Keratinocyte (primary cell): ENCODE results near the gene TEX22. TPM values are rescaled to one million over a fixed set of nuclear protein-coding genes. Genes with fewer than 3 reads are reported as not detected.

Experiments
- DNase-seq: peaks from one replicate; pipeline ENCODE4 v3.0.0-alpha.2; 2011; ENCODE audit warnings: low read depth, missing footprints, low spot score
- FAIRE-seq: peaks from 2 replicates; lab custom pipeline; 2011; peaks lifted over from hg19 to GRCh38; lab: Jason Lieb, UNC
- H2AFZ ChIP-seq: 2 replicates; pipeline ENCODE4 v1.6.0; 2012; ENCODE audit warnings: low read length, control low read depth, inconsistent platforms; ENCODE audit not compliant: control insufficient read depth
- H3K27ac ChIP-seq: 2 replicates; pipeline ENCODE4 v1.5.1; 2011; ENCODE audit warnings: low read length; ENCODE audit not compliant: control insufficient read depth, insufficient read depth
- H3K27me3 ChIP-seq: 3 replicates; pipeline ENCODE4 v1.6.0; 2011; ENCODE audit warnings: low read length; ENCODE audit not compliant: control insufficient read depth, insufficient read depth; ENCODE audit errors: extremely low read depth
- H3K36me3 ChIP-seq, 2 experiments: 2 replicates in 1 of 2; 3 replicates in 1 of 2; pipeline ENCODE4 v1.5.1; 2011; ENCODE audit warnings: low read length in 2 of 2, mild to moderate bottlenecking in 1 of 2; ENCODE audit not compliant: control insufficient read depth in 2 of 2, insufficient read depth in 2 of 2; ENCODE audit errors: extremely low read depth in 1 of 2
- H3K4me1 ChIP-seq: 3 replicates; pipeline ENCODE4 v1.5.1; 2011; ENCODE audit warnings: low read length; ENCODE audit not compliant: control insufficient read depth, insufficient read depth; ENCODE audit errors: extremely low read depth
- H3K4me2 ChIP-seq: 3 replicates; pipeline ENCODE4 v1.6.0; 2011; ENCODE audit warnings: low read depth, low read length; ENCODE audit not compliant: control insufficient read depth, insufficient read depth; ENCODE audit errors: extremely low read depth
- H3K4me3 ChIP-seq, 3 experiments: fragments of 200-600 bp in 1 of 3; sonication (generic) in 1 of 3; 2 replicates in 2 of 3; 3 replicates in 1 of 3; pipeline ENCODE4 v1.5.1; 2011 to 2016; ENCODE audit warnings: low read length in 3 of 3, mild to moderate bottlenecking in 3 of 3, control low read depth in 2 of 3, inconsistent platforms in 1 of 3, low read depth in 1 of 3, mixed read lengths in 1 of 3, mixed run types in 1 of 3, moderate library complexity in 1 of 3; ENCODE audit not compliant: control insufficient read depth in 2 of 3, insufficient read depth in 2 of 3; ENCODE audit errors: extremely low read depth in 1 of 3
- H3K79me2 ChIP-seq: 2 replicates; pipeline ENCODE4 v1.6.0; 2012; ENCODE audit warnings: low read length; ENCODE audit not compliant: control insufficient read depth, insufficient read depth
- H3K9ac ChIP-seq: 3 replicates; pipeline ENCODE4 v1.6.0; 2011; ENCODE audit warnings: low read length; ENCODE audit not compliant: control insufficient read depth, insufficient read depth; ENCODE audit errors: extremely low read depth
- H3K9me1 ChIP-seq: 3 replicates; pipeline ENCODE4 v1.6.0; 2011; ENCODE audit warnings: low read length; ENCODE audit not compliant: control insufficient read depth, insufficient read depth; ENCODE audit errors: extremely low read depth
- H3K9me3 ChIP-seq: 2 replicates; pipeline ENCODE4 v1.5.1; 2012; ENCODE audit warnings: low read depth, low read length; ENCODE audit not compliant: control insufficient read depth
- H4K20me1 ChIP-seq: 3 replicates; pipeline ENCODE4 v1.6.0; 2011; ENCODE audit warnings: low read length; ENCODE audit not compliant: control insufficient read depth, insufficient read depth; ENCODE audit errors: extremely low read depth
- EZH2 ChIP-seq: IDR thresholded peaks from one replicate; pipeline ENCODE4 v1.6.1; 2012; ENCODE audit warnings: inconsistent platforms, mild to moderate bottlenecking, low read length, moderate library complexity
- dilution Hi-C: fragments of 300-500 bp; cut with MboI; formaldehyde crosslinking; loops from one replicate; pipeline ENCODE4 v1.7.0; 2020; ENCODE audit warnings: low sequenced_read_pairs; ENCODE audit not compliant: extremely low pct_ligation_motif_present
- polyA plus RNA-seq, 5 experiments: library from polyadenylated mRNA; depleted of rRNA in 3 of 5; stranded (reverse) in 3 of 5; stranded (forward) in 1 of 5; unstranded in 1 of 5; fragments of >200 nt; gene quantifications; 1 replicate in 1 of 5; 2 replicates in 3 of 5; 3 replicates in 1 of 5; pipeline versions ENCODE4 v1.2.1 to v1.2.3, GENCODE V29; 2011 to 2012; ENCODE audit warnings: missing spikeins in 2 of 5, low read depth in 1 of 5, low replicate concordance in 1 of 5
- TF ChIP-seq, protein P1 (sequence below), 3 experiments: IDR thresholded peaks in 1 of 3; conservative IDR thresholded peaks in 1 of 3; optimal IDR thresholded peaks in 1 of 3; 2 replicates in 2 of 3; 3 replicates in 1 of 3; pipeline versions ENCODE3 to v1.5.1; 2011; ENCODE audit warnings: low read length in 3 of 3, mild to moderate bottlenecking in 3 of 3, moderate library complexity in 2 of 3, control low read depth in 1 of 3, inconsistent platforms in 1 of 3; ENCODE audit not compliant: insufficient read depth in 2 of 3; ENCODE audit errors: extremely low read depth in 1 of 3

Gene TEX22
- polyA plus RNA-seq, 1 donor (not counting 4 experiments of a cell fraction or from before 2014, with no cell fraction given): 0.03 TPM

DNA sequence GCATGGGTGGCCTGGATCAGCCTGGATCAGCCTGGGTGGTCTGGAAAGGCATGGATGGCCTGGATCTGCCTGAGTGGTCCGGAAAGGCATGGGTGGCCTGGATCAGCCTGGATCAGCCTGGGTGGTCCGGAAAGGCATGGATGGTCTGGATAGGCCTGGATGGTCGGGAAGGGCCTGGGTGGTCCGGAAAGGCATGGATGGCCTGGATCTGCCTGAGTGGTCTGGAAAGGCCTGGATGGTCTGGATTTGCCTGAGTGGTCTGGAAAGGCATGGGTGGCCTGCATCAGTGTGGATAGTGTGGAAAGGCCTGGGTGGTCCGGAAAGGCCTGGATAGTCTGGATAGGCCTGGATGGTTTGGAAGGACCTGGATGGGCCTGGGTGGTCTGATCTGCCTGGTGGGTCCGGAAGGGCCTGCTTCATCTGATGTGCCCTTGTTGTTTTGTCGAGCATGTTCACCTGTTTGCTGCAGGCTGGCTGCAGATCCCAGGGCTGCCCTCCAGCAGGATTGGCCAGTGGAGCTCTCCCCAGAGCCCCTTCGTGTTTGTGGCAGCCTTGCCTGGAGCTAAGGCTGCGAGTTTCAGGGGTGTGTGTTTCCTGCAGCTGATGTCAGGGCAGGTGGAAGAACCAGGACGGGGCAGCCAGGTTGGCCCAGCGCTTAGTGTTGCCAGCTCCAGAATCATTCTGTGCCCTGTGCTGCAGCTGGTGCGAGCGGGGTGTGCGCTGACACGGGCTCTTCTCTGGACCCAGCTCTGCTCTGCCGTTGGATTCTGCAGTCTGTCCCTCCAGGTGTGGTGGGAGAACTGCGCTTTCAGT lies 19.3 kb upstream of the TEX22 start:
- H3K9ac ChIP-seq: no peak overlapping the region
- peaks cover 0 to 10% of the 10 kb centered on the region in 2 experiments for H3K36me3 ChIP-seq
- peaks cover 3% of the 10 kb centered on the region for H3K4me1 ChIP-seq
- no peak for FAIRE-seq
- H2AFZ ChIP-seq: no peak overlapping the region
- H3K27ac ChIP-seq: no peak overlapping the region
- dilution Hi-C loops: no loop called here
- H3K4me2 ChIP-seq: no peak overlapping the region
- TF ChIP-seq, protein P1, sequence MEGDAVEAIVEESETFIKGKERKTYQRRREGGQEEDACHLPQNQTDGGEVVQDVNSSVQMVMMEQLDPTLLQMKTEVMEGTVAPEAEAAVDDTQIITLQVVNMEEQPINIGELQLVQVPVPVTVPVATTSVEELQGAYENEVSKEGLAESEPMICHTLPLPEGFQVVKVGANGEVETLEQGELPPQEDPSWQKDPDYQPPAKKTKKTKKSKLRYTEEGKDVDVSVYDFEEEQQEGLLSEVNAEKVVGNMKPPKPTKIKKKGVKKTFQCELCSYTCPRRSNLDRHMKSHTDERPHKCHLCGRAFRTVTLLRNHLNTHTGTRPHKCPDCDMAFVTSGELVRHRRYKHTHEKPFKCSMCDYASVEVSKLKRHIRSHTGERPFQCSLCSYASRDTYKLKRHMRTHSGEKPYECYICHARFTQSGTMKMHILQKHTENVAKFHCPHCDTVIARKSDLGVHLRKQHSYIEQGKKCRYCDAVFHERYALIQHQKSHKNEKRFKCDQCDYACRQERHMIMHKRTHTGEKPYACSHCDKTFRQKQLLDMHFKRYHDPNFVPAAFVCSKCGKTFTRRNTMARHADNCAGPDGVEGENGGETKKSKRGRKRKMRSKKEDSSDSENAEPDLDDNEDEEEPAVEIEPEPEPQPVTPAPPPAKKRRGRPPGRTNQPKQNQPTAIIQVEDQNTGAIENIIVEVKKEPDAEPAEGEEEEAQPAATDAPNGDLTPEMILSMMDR (optimal IDR thresholded peaks at IDR 0.05 in 1 of 3, IDR thresholded peaks at IDR 0.05 in 1 of 3, conservative IDR thresholded peaks at IDR 0.05 in 1 of 3; ENCODE audit: extremely low read depth in 1 of 3, insufficient read depth in 2 of 3, low read length in 3 of 3): no peak
- no peak for TF ChIP-seq EZH2
- H3K9me3 ChIP-seq: no peaks in the 10 kb centered on the region
- no peaks in the 10 kb centered on the region for H3K27me3 ChIP-seq
- H4K20me1 ChIP-seq: no peaks in the 10 kb centered on the region
- no peaks in the 10 kb centered on the region for H3K79me2 ChIP-seq
- H3K4me3 ChIP-seq: no peak overlapping the region
- peaks cover 2% of the 10 kb centered on the region for H3K9me1 ChIP-seq
- no peak for DNase-seq

DNA sequence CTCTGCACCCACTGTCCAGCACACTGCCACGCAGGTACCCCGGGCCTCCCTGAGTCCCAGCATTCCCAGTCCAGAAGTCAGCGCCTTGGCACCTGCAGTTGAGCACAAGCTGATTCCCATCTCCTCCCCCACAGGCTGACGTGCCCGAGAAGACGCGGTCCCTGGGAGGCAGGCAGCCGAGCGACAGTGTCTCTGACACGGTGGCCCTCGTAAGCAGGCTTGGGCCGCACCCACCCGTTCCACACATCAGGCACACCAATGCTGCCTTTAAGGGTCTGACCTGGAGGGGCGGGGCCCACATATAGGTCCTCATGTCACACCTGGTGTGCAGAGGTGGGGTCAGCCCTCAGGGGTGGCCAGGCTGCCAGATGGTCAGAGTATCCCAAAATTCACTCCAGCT lies 18.4 kb upstream of the TEX22 start:
- TF ChIP-seq EZH2: no peak
- TF ChIP-seq, protein P1 (optimal IDR thresholded peaks at IDR 0.05 in 1 of 3, IDR thresholded peaks at IDR 0.05 in 1 of 3, conservative IDR thresholded peaks at IDR 0.05 in 1 of 3; ENCODE audit: extremely low read depth in 1 of 3, insufficient read depth in 2 of 3, low read length in 3 of 3): no peak
- no peak overlapping the region for H3K4me3 ChIP-seq
- no peaks in the 10 kb centered on the region for H3K79me2 ChIP-seq
- no peak overlapping the region for H3K27ac ChIP-seq
- no peaks in the 10 kb centered on the region for H4K20me1 ChIP-seq
- H2AFZ ChIP-seq: no peak overlapping the region
- H3K4me1 ChIP-seq: no peaks in the 10 kb centered on the region
- H3K36me3 ChIP-seq: peaks cover 0 to 13% of the 10 kb centered on the region in 2 experiments
- no peak for FAIRE-seq
- H3K4me2 ChIP-seq: no peak overlapping the region
- H3K9ac ChIP-seq: no peak overlapping the region
- no peak for DNase-seq
- dilution Hi-C loops: no loop called here
- H3K27me3 ChIP-seq: no peaks in the 10 kb centered on the region
- H3K9me3 ChIP-seq: no peaks in the 10 kb centered on the region
- H3K9me1 ChIP-seq: no peaks in the 10 kb centered on the region
